Cardiac muscle cell (in vitro differentiated cells and primary cell): ENCODE results near the gene SETBP1. TPM values are rescaled to one million over a fixed set of nuclear protein-coding genes. Genes with fewer than 3 reads are reported as not detected.

ENCODE experiments used
- DNase-seq, 2 donors: peaks; one replicate each; pipeline versions ENCODE4 v3.0.0 to v3.0.0-alpha.2; 2010 to 2017; ENCODE audit warnings: low read depth in 1 of 2, low spot score in 1 of 2
- H3K27ac ChIP-seq: fragments of 200-600 bp; sonication (generic); 2 replicates; pipeline ENCODE4 v1.5.1; 2016
- H3K27me3 ChIP-seq: fragments of 200-600 bp; sonication (generic); 2 replicates; pipeline ENCODE4 v1.6.0; 2016; ENCODE audit warnings: control low read depth
- H3K36me3 ChIP-seq: fragments of 200-600 bp; sonication (generic); 2 replicates; pipeline ENCODE4 v1.5.1; 2016; ENCODE audit warnings: control low read depth
- H3K4me1 ChIP-seq: fragments of 200-600 bp; sonication (generic); 2 replicates; pipeline ENCODE4 v1.8.1; 2017; ENCODE audit warnings: low read depth, mild to moderate bottlenecking, mixed run types
- H3K4me3 ChIP-seq: fragments of 200-600 bp; sonication (generic); 2 replicates; pipeline ENCODE4 v1.5.1; 2016; ENCODE audit warnings: mild to moderate bottlenecking
- H3K9me3 ChIP-seq: fragments of 200-600 bp; sonication (generic); 2 replicates; pipeline ENCODE4 v1.5.1; 2017; ENCODE audit warnings: low read depth, mild to moderate bottlenecking, control low read depth
- CTCF ChIP-seq: IDR thresholded peaks from 2 replicates; pipeline ENCODE4 v1.5.1; 2012; ENCODE audit warnings: low read depth, mild to moderate bottlenecking, low read length
- polyA plus RNA-seq: library from polyadenylated mRNA; unstranded; fragments of >200 nt; fragmentation: Nextera tagmentation; extraction: Ambion mirVana; gene quantifications from 2 replicates; pipeline ENCODE4 v1.2.1, GENCODE V29; 2016
- total RNA-seq: library from RNA; depleted of rRNA; stranded (reverse); fragments of >200 nt; gene quantifications from 2 replicates; pipeline ENCODE4 v1.2.3, GENCODE V29; 2016

The SETBP1 gene
- total and polyA plus RNA-seq, 2 experiments from 2014 or later, result 6.3 to 30.6 TPM

GRCh38 chr18:44763327-44763726 is 82.6 kb downstream of the SETBP1 start:
- TF ChIP-seq CTCF, result no peak
- no peak for DNase-seq
- H3K4me3 ChIP-seq, result no peak overlapping the region
- H3K9me3 ChIP-seq, result no peaks in the 10 kb centered on the region
- H3K27ac ChIP-seq, result no peak overlapping the region
- H3K4me1 ChIP-seq, result peaks cover 3% of the 10 kb centered on the region
- no peaks in the 10 kb centered on the region for H3K36me3 ChIP-seq
- no peaks in the 10 kb centered on the region for H3K27me3 ChIP-seq

- Histone ChIP-seq H3K4me1 (peaks cover 3% of the 10 kb centered on the region), H3K27ac (no peak overlapping the region), H3K4me3 (no peak overlapping the region), H3K9me3 (no peaks in the 10 kb centered on the region), H3K36me3 (no peaks in the 10 kb centered on the region), H3K27me3 (no peaks in the 10 kb centered on the region)
- no peak for TF ChIP-seq CTCF
- no peak for DNase-seq
Measured at GRCh38 chr18:44764863-44765262, 84.2 kb downstream of the SETBP1 start.

GRCh38 chr18:44765456-44765855 is 84.8 kb downstream of the SETBP1 start:
- H3K9me3 ChIP-seq, result no peaks in the 10 kb centered on the region
- peaks cover 5% of the 10 kb centered on the region for H3K4me1 ChIP-seq
- H3K4me3 ChIP-seq, result no peak overlapping the region
- H3K27ac ChIP-seq, result no peak overlapping the region
- no peak for TF ChIP-seq CTCF
- no peak for DNase-seq
- no peaks in the 10 kb centered on the region for H3K27me3 ChIP-seq
- no peaks in the 10 kb centered on the region for H3K36me3 ChIP-seq

- no peak for DNase-seq
- TF ChIP-seq CTCF, result no peak
- Histone ChIP-seq H3K36me3 (no peaks in the 10 kb centered on the region), H3K4me1 (peaks cover 6% of the 10 kb centered on the region), H3K9me3 (no peaks in the 10 kb centered on the region), H3K27ac (no peak overlapping the region), H3K27me3 (no peaks in the 10 kb centered on the region), H3K4me3 (no peak overlapping the region)
Measured at GRCh38 chr18:44766450-44766849, 85.8 kb downstream of the SETBP1 start.

GRCh38 chr18:44767807-44768206 is 87.1 kb downstream of the SETBP1 start:
- DNase-seq, result no peak
- no peaks in the 10 kb centered on the region for H3K9me3 ChIP-seq
- H3K27ac ChIP-seq, result no peak overlapping the region
- H3K36me3 ChIP-seq, result no peaks in the 10 kb centered on the region
- TF ChIP-seq CTCF, result no peak
- H3K4me3 ChIP-seq, result no peak overlapping the region
- peaks cover 12% of the 10 kb centered on the region for H3K4me1 ChIP-seq
- no peaks in the 10 kb centered on the region for H3K27me3 ChIP-seq

GRCh38 chr18:44770641-44771040 is 90.0 kb downstream of the SETBP1 start:
- Histone ChIP-seq H3K27me3 (no peaks in the 10 kb centered on the region), H3K4me1 (peaks cover 11% of the 10 kb centered on the region), H3K4me3 (no peak overlapping the region), H3K9me3 (no peaks in the 10 kb centered on the region), H3K27ac (no peak overlapping the region), H3K36me3 (no peaks in the 10 kb centered on the region)
- no peak for TF ChIP-seq CTCF
- peak in 1 of 2 donors; percentile 3 for DNase-seq
